HCT116 (cell line): Measurements from ENCODE around the gene KMO. TPM values are rescaled to one million over a fixed set of nuclear protein-coding genes. Genes with fewer than 3 reads are reported as not detected.

Source experiments
- ATAC-seq: fragments of 200-7000 bp; cut with Tn5 transposase; 2 replicates; pipeline ENCODE4 v1.9.1; 2020; ENCODE audit warnings: mild to moderate bottlenecking, moderate library complexity
- BruUV-seq: library from RNA; stranded (reverse); fragments of 400-500 nt; replicated peaks from 2 replicates; lab custom pipeline; 2021; lab: Mats Ljungman, UMichigan
- CTCF ChIA-PET: fragments of 300-600 bp; sonication (Branson Sonifier 250); formaldehyde crosslinking; loops from one replicate; lab custom pipeline; 2021; ENCODE audit warnings: antibody characterized with exemption; lab: Charles Lee
- POLR2A ChIA-PET: fragments of 300-600, 350-600 bp; sonication (Branson Sonifier 250); formaldehyde crosslinking; loops from one replicate; lab custom pipeline; 2021; ENCODE audit warnings: antibody characterized with exemption; lab: Charles Lee
- RAD21 ChIA-PET, 2 experiments: fragments of 300-600 bp; sonication (Branson Sonifier 250); formaldehyde crosslinking; loops; one replicate each; lab custom pipeline; 2023; ENCODE audit warnings: low total read pairs in 2 of 2; ENCODE audit not compliant: uncharacterized antibody in 2 of 2, unreplicated experiment in 2 of 2, low non-redundant PET in 1 of 2; lab: Charles Lee
- DNase-seq: peaks from one replicate; pipeline ENCODE4 v3.0.0-alpha.2; 2010; ENCODE audit warnings: low read depth, low spot score
- H2AFZ ChIP-seq: fragments of 200-600 bp; shearing (Covaris generic), sonication (generic); 2 replicates; pipeline ENCODE4 v1.6.1; 2017; ENCODE audit warnings: low read depth, mixed run types, mixed read lengths, antibody characterized with exemption, low read length; ENCODE audit not compliant: poor library complexity, severe bottlenecking
- H3K27ac ChIP-seq: 2 replicates; pipeline ENCODE4 v1.5.1; 2012; ENCODE audit warnings: low read depth, low read length
- H3K27me3 ChIP-seq: fragments of 200-600 bp; sonication (generic); 2 replicates; pipeline ENCODE4 v1.6.1; 2016; ENCODE audit warnings: mixed run types, low read length, mixed read lengths; ENCODE audit not compliant: insufficient read depth
- H3K36me3 ChIP-seq, 2 experiments: fragments of 200-500 bp in 1 of 2; fragments of 200-600 bp in 1 of 2; sonication (Bioruptor generic) in 1 of 2; sonication (generic) in 1 of 2; 2 replicates each; pipeline versions ENCODE4 v1.5.1 to v1.6.1; 2014 to 2016; ENCODE audit warnings: low read length in 2 of 2, inconsistent platforms in 1 of 2, mixed read lengths in 1 of 2, mixed run types in 1 of 2; ENCODE audit not compliant: insufficient read depth in 2 of 2, control insufficient read depth in 1 of 2
- H3K4me1 ChIP-seq, 2 experiments: fragments of 200-600 bp in 1 of 2; sonication (generic) in 1 of 2; 2 replicates each; pipeline versions ENCODE4 v1.5.1 to v1.6.1; 2012 to 2017; ENCODE audit warnings: low read length in 2 of 2, inconsistent platforms in 1 of 2, mild to moderate bottlenecking in 1 of 2, mixed read lengths in 1 of 2, mixed run types in 1 of 2, moderate library complexity in 1 of 2; ENCODE audit not compliant: insufficient read depth in 2 of 2, control insufficient read depth in 1 of 2
- H3K4me2 ChIP-seq: fragments of 200-600 bp; sonication (generic); 2 replicates; pipeline ENCODE4 v1.6.1; 2017; ENCODE audit warnings: mixed run types, low read length, mixed read lengths
- H3K4me3 ChIP-seq, 2 experiments: fragments of 200-600 bp in 1 of 2; sonication (generic) in 1 of 2; replicated peaks in 1 of 2; 2 replicates each; pipeline ENCODE4 v1.5.1; 2011 to 2016; ENCODE audit warnings: low read length in 2 of 2, control low read depth in 1 of 2, low read depth in 1 of 2, mild to moderate bottlenecking in 1 of 2, mixed read lengths in 1 of 2, mixed run types in 1 of 2
- H3K79me2 ChIP-seq: fragments of 200-600 bp; sonication (generic); 2 replicates; pipeline ENCODE4 v1.6.1; 2017; ENCODE audit warnings: mild to moderate bottlenecking, mixed run types, low read length, moderate library complexity, mixed read lengths; ENCODE audit not compliant: insufficient read depth
- H3K9ac ChIP-seq: fragments of 200-600 bp; sonication (generic); 2 replicates; pipeline ENCODE4 v1.6.1; 2016; ENCODE audit warnings: low read length, mixed read lengths
- H3K9me2 ChIP-seq: fragments of 200-600 bp; sonication (generic), shearing (Covaris generic); 2 replicates; pipeline ENCODE4 v1.6.1; 2017; ENCODE audit warnings: mixed run types, mild to moderate bottlenecking, moderate library complexity; ENCODE audit not compliant: insufficient read depth
- H3K9me3 ChIP-seq, 2 experiments: fragments of 200-500 bp in 1 of 2; fragments of 200-600 bp in 1 of 2; sonication (Bioruptor generic) in 1 of 2; sonication (generic) in 1 of 2; 2 replicates each; pipeline ENCODE4 v1.6.1; 2014 to 2017; ENCODE audit warnings: low read length in 2 of 2, mixed read lengths in 2 of 2, inconsistent platforms in 1 of 2, low read depth in 1 of 2, mild to moderate bottlenecking in 1 of 2, mixed run types in 1 of 2, moderate library complexity in 1 of 2; ENCODE audit not compliant: control insufficient read depth in 1 of 2, insufficient read depth in 1 of 2
- H4K20me1 ChIP-seq: fragments of 200-600 bp; sonication (generic), shearing (Covaris generic); 2 replicates; pipeline ENCODE4 v1.6.1; 2017; ENCODE audit warnings: mixed run types, mild to moderate bottlenecking, moderate library complexity; ENCODE audit not compliant: insufficient read depth
- ATF3 ChIP-seq: IDR thresholded peaks from 2 replicates; pipeline ENCODE4 v1.6.1; 2012
- CTCF ChIP-seq, 3 experiments: fragments of 200-600 bp in 1 of 3; sonication (generic) in 1 of 3; IDR thresholded peaks in 2 of 3; conservative IDR thresholded peaks in 1 of 3; 2 replicates each; pipeline ENCODE4 v1.5.1; 2012 to 2017; ENCODE audit warnings: low read depth in 2 of 3, low read length in 2 of 3, antibody characterized with exemption in 1 of 3, borderline replicate concordance in 1 of 3, control low read depth in 1 of 3, mild to moderate bottlenecking in 1 of 3, mixed read lengths in 1 of 3, mixed run types in 1 of 3, moderate library complexity in 1 of 3; ENCODE audit not compliant: insufficient read depth in 1 of 3
- EGR1 ChIP-seq: IDR thresholded peaks from 2 replicates; pipeline ENCODE4 v1.6.1; 2012; ENCODE audit warnings: low read depth
- EZH2 ChIP-seq: fragments of 200-600 bp; sonication (generic); IDR thresholded peaks from 2 replicates; pipeline ENCODE4 v1.6.1; 2017; ENCODE audit warnings: antibody characterized with exemption, mixed run types
- FOSL1 ChIP-seq: IDR thresholded peaks from 2 replicates; pipeline ENCODE4 v1.6.1; 2012; ENCODE audit warnings: low read depth
- JUND ChIP-seq: IDR thresholded peaks from 2 replicates; pipeline ENCODE4 v1.6.1; 2012
- POLR2AphosphoS5 ChIP-seq: IDR thresholded peaks from 2 replicates; pipeline ENCODE4 v1.6.1; 2011; ENCODE audit warnings: mild to moderate bottlenecking, low read depth, low read length, moderate library complexity
- RAD21 ChIP-seq: IDR thresholded peaks from 2 replicates; pipeline ENCODE4 v1.6.1; 2012; ENCODE audit warnings: low read depth, mild to moderate bottlenecking
- REST ChIP-seq: IDR thresholded peaks from 2 replicates; pipeline ENCODE4 v1.6.1; 2012; ENCODE audit warnings: low read depth
- SIN3A ChIP-seq: IDR thresholded peaks from 2 replicates; pipeline ENCODE4 v1.6.1; 2012; ENCODE audit warnings: low read depth
- SRF ChIP-seq: IDR thresholded peaks from 2 replicates; pipeline ENCODE4 v1.6.1; 2012; ENCODE audit warnings: low read depth
- TCF7L2 ChIP-seq: IDR thresholded peaks from 2 replicates; pipeline ENCODE4 v1.7.0; 2011; ENCODE audit warnings: borderline replicate concordance, inconsistent platforms; ENCODE audit not compliant: insufficient read depth, insufficient read length; ENCODE audit errors: extremely low read depth
- ZBTB33 ChIP-seq: IDR thresholded peaks from 2 replicates; pipeline ENCODE4 v1.6.1; 2011; ENCODE audit warnings: mild to moderate bottlenecking, low read length, moderate library complexity; ENCODE audit not compliant: insufficient replicate concordance; ENCODE audit errors: extremely low read depth
- ZFX ChIP-seq: fragments of 450-650 bp; IDR thresholded peaks from 2 replicates; pipeline ENCODE4 v1.6.1; 2017
- intact Hi-C: fragments of 100-400 bp; cut with micrococcal nuclease; formaldehyde crosslinking; loops from 2 replicates; pipeline ENCODE4 v1.10.0; 2022
- total RNA-seq: library from RNA; stranded (reverse); gene quantifications from one replicate; pipeline ENCODE4 v1.2.1, GENCODE V29; 2021; ENCODE audit not compliant: unreplicated experiment

Gene KMO
- total RNA-seq, 1 experiment from 2014 or later: not detected

- TF ChIP-seq ZBTB33 (no peak), EZH2 (no peak)
Observed at GRCh38 chr1:241582921-241583321, 50.7 kb downstream of the KMO start (continued).

- CTCF ChIA-PET: interaction anchor here (1.4 kb wide), 1 partner anchor 24 kb away, joined by 3 read pairs; no protein-coding TSS in a partner anchor
- intact Hi-C loops: no loop called here
- TF ChIP-seq POLR2AphosphoS5: no peak
- no peak for TF ChIP-seq RAD21
- TF ChIP-seq CTCF (IDR thresholded peaks at IDR 0.05 in 2 of 3, conservative IDR thresholded peaks at IDR 0.05 in 1 of 3; ENCODE audit: borderline replicate concordance in 1 of 3, insufficient read depth in 1 of 3, low read depth in 2 of 3, low read length in 2 of 3): no peak
- no peak for TF ChIP-seq ZBTB33
- TF ChIP-seq ZFX: no peak
- no peak for TF ChIP-seq SRF
- no peak for TF ChIP-seq EZH2
- no peak for TF ChIP-seq ATF3
- TF ChIP-seq EGR1: no peak
- no peak for TF ChIP-seq FOSL1
- TF ChIP-seq REST: no peak
- TF ChIP-seq TCF7L2: no peak
- no peak for TF ChIP-seq SIN3A
- TF ChIP-seq JUND: no peak
Observed at GRCh38 chr1:241586905-241587512, 54.8 kb downstream of the KMO start.

More at GRCh38 chr1:241586905-241587512, 54.8 kb downstream of the KMO start:
- no peak overlapping the region for H3K9ac ChIP-seq
- no peaks in the 10 kb centered on the region for H3K9me2 ChIP-seq
- H2AFZ ChIP-seq: no peak overlapping the region
- H3K4me2 ChIP-seq: no peak overlapping the region
- no peaks in the 10 kb centered on the region for H3K79me2 ChIP-seq
- POLR2A ChIA-PET: no interaction called here
- H3K27ac ChIP-seq: no peak overlapping the region
- ATAC-seq: no peak
- H3K36me3 ChIP-seq: no peaks in the 10 kb centered on the region
- H3K4me1 ChIP-seq: peaks cover 0 to 15% of the 10 kb centered on the region in 2 experiments; a peak in 2 of 4 replicates
- no peaks in the 10 kb centered on the region for H4K20me1 ChIP-seq
- no peak overlapping the region for H3K4me3 ChIP-seq
- RAD21 ChIA-PET: no interaction called here
- H3K9me3 ChIP-seq: no peaks in the 10 kb centered on the region
- BruUV-seq: no TSS peak
- no peaks in the 10 kb centered on the region for H3K27me3 ChIP-seq
- DNase-seq: no peak
